H54 (cell line): Measurements from ENCODE around the gene NOSIP.
A peak's percentile ranks its signal among the peaks of the same experiment; 100 is the strongest.

Experiments
- DNase-seq: peaks from one replicate; pipeline ENCODE4 v3.0.0; 2011; ENCODE audit warnings: low spot score, mixed read lengths; ENCODE audit not compliant: insufficient read length
- FAIRE-seq: peaks from 3 replicates; lab custom pipeline; 2011; peaks lifted over from hg19 to GRCh38; lab: Jason Lieb, UNC
- POLR2A ChIP-seq: IDR thresholded peaks from 2 replicates; pipeline ENCODE4 v1.6.1; 2011; ENCODE audit warnings: low read depth, mild to moderate bottlenecking, low read length

The NOSIP gene

DNA sequence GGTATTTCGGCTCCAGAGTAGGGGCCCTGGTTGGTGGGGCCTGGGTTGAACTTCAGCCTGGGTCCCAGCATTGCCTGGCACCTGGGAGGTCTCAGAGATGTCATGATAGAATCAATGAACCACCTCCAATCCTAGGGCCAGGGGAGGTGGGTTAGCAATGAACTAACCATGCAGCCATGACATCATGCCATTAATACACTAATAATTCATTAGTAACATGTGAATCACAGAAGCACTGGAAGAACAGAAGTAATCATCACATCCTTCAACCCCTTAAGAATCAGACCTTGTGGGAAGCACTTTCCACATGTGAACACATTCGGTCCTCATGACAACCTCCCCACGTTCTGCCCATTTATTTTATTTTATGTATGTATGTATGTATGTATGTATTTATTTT is 6.9 kb downstream of the NOSIP start:
- DNase-seq: no peak
- FAIRE-seq: no peak
- no peak for TF ChIP-seq POLR2A

DNA sequence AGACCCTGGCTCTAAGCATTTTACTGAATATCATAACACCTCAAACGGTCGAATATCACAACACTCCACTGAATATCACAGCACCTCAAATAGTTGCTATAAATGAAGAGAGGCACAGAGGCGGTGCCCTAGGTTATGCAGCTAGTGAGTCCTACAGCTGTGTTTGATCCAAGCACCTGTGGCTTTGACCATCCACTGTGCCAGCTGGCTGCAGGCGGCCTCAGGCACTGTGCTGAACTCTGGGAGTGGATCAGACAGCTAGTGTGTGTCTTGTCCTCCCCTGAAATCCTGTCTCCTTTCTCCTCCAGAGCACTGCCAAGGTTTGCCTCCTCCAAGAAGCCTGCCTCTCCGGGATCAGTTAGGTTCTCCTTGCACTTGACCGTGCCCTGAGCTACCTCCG is 7.3 kb downstream of the NOSIP start:
- DNase-seq (no peak), FAIRE-seq (no peak)
- TF ChIP-seq POLR2A: no peak

- TF ChIP-seq POLR2A: no peak
- no peak for FAIRE-seq
- no peak for DNase-seq
These were observed 9.2 kb downstream of the NOSIP start for GRCh38 chr19:49570997-49571676.

- FAIRE-seq (no peak), DNase-seq (peak; percentile 80)
- no peak for TF ChIP-seq POLR2A
These were observed 10.1 kb downstream of the NOSIP start for GRCh38 chr19:49570138-49570856.

DNA sequence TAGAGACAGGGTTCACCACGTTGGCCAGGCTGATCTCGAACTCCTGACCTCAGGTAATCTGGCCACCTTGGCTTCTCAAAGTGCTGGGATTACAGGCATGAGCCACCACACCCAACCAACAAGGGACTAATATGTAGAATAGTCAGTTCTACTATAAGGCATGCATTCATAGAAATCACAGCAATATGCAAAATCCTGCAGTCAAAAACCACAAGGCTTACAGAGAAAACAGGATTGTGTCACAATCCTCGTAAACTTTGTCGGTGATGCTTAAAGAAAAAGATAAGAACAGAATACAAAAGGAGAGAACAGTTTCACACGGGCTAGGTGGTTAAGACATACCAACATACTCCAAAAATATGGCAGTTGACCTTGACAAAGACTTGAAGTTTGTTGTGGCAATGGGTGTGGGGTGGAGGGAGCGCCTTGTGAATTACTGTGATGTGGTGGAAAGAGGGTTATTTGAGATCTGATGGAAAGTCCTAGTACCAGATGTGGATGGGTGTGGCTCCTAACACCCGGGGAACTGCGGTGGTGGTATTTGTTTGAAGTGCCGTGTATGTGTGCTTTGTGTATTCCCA is 12.4 kb downstream of the NOSIP start:
- no peak for TF ChIP-seq POLR2A
- FAIRE-seq (no peak), DNase-seq (no peak)

DNA sequence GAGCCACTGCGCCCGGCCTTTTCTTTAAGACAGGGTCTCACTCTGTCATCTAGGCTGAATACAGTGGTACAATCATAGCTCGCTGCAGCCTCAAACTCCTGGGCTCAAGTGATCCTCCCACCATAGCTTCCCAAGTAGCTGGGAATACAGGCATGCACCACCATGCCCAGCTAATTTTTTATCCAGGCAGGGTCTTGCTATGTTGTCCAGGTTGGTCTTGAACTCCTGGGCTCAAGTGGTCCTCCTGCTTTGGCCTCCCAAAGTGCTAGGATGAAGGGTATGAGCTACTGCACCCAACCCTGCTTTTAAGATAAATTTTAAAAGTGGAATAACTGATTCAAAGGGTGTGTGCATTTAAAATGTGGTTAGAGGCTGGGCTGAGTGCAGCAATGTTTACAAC is 14.1 kb downstream of the NOSIP start:
- DNase-seq: no peak
- TF ChIP-seq POLR2A: no peak
- no peak for FAIRE-seq

DNA sequence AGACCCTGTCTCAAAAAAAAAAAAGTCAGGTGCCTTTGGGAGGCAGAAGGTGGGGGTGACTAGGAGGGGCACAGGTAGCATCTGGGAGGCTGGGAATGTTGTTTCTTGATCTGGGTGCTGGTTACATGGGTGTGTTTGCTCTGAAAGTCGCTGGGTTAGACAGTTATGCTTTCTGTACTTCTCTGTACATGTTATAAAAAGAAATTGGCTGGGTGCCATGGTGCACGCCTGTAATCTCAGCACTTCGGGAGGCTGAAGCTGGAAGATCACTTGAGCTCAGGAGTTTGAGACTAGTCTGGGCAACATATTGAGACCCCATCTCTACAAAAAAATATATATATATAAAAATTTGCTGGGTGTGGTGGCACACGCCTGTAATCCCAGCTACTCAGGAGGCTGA is 15.1 kb downstream of the NOSIP start:
- DNase-seq (no peak), FAIRE-seq (no peak)
- TF ChIP-seq POLR2A: no peak

GRCh38 chr19:49564616-49565045 is 15.7 kb downstream of the NOSIP start:
- FAIRE-seq (no peak), DNase-seq (no peak)
- TF ChIP-seq POLR2A: no peak

DNA sequence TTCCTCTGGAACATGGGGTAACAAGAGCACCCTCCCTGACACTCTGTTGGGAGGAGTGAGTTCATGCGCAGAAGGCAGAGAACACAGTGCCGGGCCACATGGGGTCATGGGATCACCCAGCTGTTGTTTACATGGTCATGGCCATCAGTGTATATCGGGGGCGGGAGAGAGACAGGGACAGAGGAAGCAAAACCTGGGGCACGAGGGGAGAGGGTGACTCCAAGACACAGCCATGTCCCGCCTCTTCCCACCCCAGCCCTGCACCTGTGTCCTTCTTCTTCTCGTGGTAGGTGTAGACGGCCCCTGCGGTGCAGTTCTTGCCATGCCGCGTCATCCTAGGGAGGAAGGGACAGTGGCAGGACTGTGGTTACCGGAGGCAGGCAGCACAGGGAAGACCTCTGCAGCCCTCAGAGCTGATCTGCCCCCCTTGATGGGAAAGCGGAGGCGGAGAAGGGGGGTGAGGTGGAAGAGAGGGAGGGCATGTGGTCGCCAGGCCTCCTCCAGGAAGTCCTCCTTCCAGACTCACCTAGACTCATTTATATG is 19.9 kb downstream of the NOSIP start:
- FAIRE-seq (no peak), DNase-seq (no peak)
- no peak for TF ChIP-seq POLR2A

DNA sequence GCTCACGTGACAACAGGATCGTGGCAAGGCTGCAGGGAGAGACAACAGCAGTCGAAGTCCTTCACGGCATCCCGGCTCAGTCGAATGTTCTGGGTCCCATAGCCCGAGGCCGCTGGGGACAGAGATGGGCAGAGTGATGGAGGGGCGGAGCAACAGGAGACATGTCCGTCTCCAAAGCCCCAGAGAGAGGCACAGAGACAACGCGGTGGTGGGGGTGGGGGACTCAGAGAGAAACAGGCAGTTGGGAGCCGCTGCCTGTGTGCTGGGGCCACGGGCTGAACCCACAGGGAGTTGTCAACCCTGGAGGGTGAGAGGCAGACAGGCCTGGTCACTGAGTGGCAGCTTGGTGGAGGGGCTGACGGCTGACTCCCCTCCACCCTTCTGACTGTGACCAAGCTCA is 20.4 kb downstream of the NOSIP start:
- TF ChIP-seq POLR2A: no peak
- no peak for DNase-seq
- FAIRE-seq: no peak

- no peak for TF ChIP-seq POLR2A
- FAIRE-seq (no peak), DNase-seq (no peak)
These were observed 20.9 kb downstream of the NOSIP start for GRCh38 chr19:49559443-49559842.

DNA sequence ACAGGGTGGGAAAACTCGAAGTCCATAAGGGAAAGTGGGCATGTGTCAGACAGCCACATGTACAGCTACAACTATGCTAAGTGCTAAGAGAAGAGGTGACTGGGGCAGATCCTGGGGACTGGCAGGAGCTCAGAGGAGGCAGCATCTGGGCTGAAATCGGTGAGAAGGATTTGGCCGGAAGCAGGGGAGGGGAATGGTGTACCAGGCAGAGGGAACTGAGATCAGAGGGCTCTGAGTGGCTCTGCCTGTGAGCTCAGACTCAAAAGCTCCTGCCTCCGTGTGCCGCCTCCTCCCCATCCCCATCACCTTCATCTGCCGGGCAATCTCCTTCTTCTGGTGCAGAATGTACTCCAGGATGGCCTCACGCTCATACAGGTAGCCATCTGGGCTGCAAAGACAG is 21.8 kb downstream of the NOSIP start:
- no peak for DNase-seq
- TF ChIP-seq POLR2A: no peak
- no peak for FAIRE-seq

DNA sequence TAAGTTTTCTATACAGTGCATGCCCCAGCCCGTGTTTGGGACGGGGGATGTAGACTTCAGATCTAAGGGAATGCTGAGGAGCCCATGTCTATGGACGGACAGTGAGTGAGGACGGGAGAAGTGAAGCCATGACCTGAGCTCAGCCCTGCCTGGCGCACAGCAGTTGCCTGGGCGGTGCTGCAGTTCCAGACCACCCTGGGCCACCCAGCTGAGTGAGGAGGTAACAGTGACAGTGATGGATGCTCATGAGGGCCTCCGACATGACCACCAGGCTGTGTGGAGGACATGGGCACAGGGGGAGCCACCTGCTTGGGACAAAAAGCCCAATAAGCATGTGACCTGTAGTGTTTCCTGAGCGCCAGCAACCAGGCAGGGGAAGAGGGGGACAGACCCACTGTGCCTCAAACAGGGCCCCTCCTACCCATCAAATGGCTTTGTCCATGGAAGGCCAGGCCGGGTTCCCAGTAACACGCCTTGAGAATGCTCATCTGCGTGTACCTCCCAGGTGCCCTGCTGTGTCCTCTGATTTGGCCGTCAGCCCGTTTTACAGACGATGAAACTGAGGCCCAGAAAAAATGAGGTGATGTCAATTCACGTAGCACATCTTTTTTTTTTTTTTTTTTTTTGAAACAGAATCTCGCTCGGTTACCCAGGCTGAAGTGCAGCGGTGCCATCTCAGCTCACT is 22.6 kb downstream of the NOSIP start:
- TF ChIP-seq POLR2A: no peak
- FAIRE-seq (no peak), DNase-seq (no peak)
